HL-60 (cell line): ENCODE data around the gene ERC2.

Source experiments
- DNase-seq, 2 experiments: peaks; one replicate each; pipeline ENCODE4 v3.0.0-alpha.2; 2010 to 2020; ENCODE audit warnings: low read depth in 1 of 2, low spot score in 1 of 2
- H3K27ac ChIP-seq: fragments of 250-450 bp; sonication (Bioruptor Pico); replicated peaks from 2 replicates; pipeline ENCODE4 v1.5.1; 2020; ENCODE audit warnings: mild to moderate bottlenecking, moderate library complexity
- H3K27me3 ChIP-seq: fragments of 250-450 bp; sonication (Bioruptor Pico); 2 replicates; pipeline ENCODE4 v1.5.1; 2021; ENCODE audit warnings: mild to moderate bottlenecking, moderate library complexity; ENCODE audit not compliant: insufficient read depth, poor library complexity, severe bottlenecking
- H3K4me3 ChIP-seq: replicated peaks from 2 replicates; pipeline ENCODE4 v1.5.1; 2011; ENCODE audit warnings: mild to moderate bottlenecking, control low read depth, low read length; ENCODE audit not compliant: insufficient read depth
- CTCF ChIP-seq: IDR thresholded peaks from one replicate; pipeline ENCODE4 v1.5.1; 2011; ENCODE audit warnings: low read length, control low read depth, inconsistent platforms; ENCODE audit not compliant: insufficient read depth
- GABPA ChIP-seq: IDR thresholded peaks from 2 replicates; pipeline ENCODE4 v1.6.1; 2012; ENCODE audit warnings: low read depth
- POLR2AphosphoS5 ChIP-seq: IDR thresholded peaks from 2 replicates; pipeline ENCODE4 v1.6.1; 2012; ENCODE audit warnings: low read depth
- REST ChIP-seq: IDR thresholded peaks from 2 replicates; pipeline ENCODE4 v1.6.1; 2012; ENCODE audit warnings: low read depth; ENCODE audit not compliant: insufficient replicate concordance
- SPI1 ChIP-seq: IDR thresholded peaks from 2 replicates; pipeline ENCODE4 v1.6.1; 2012; ENCODE audit warnings: low read depth, mild to moderate bottlenecking, borderline replicate concordance

ERC2 gene

DNA sequence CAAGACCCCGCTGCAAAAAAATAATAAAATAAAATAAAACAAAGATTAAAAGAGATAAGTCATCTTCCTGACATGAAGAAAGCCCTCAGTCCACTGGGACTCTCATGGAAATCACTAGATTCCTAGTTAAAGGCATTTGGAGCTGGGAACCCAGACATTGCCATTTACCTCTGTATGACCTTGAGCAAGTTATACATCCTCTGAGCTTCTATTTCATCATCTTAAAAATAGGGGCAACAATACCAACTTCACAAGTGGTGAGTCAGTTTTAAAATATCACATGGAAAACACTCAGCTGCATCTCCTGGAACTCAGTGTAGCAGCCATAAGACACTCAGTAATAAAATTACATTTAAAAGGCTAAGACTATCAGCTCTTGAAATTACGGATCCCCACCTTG is 334.8 kb downstream of the ERC2 start:
- Histone ChIP-seq H3K27me3 (peaks cover 19% of the 10 kb centered on the region), H3K4me3 (no peak overlapping the region), H3K27ac (no peak overlapping the region)
- no peak for DNase-seq
- TF ChIP-seq GABPA (no peak), POLR2AphosphoS5 (no peak), SPI1 (no peak), CTCF (no peak), REST (no peak)

- Histone ChIP-seq H3K27me3 (peaks cover 19% of the 10 kb centered on the region), H3K27ac (no peak overlapping the region), H3K4me3 (no peak overlapping the region)
- no peak for DNase-seq
- TF ChIP-seq CTCF (no peak), GABPA (no peak), SPI1 (no peak), POLR2AphosphoS5 (no peak), REST (no peak)
Measured at GRCh38 chr3:56132762-56133161, 335.5 kb downstream of the ERC2 start.

GRCh38 chr3:56131974-56132590 is 336.2 kb downstream of the ERC2 start:
- Histone ChIP-seq H3K27ac (no peak overlapping the region), H3K4me3 (no peak overlapping the region), H3K27me3 (peaks cover 19% of the 10 kb centered on the region)
- peak in 1 of 2 experiments; percentile 71 for DNase-seq
- no peak for TF ChIP-seq REST
- TF ChIP-seq SPI1: no peak
- no peak for TF ChIP-seq CTCF
- TF ChIP-seq POLR2AphosphoS5: no peak
- TF ChIP-seq GABPA: no peak
